ENCODE results near the gene TRIM17. TPM values are rescaled to one million over a fixed set of nuclear protein-coding genes. Genes with fewer than 3 reads are reported as not detected.
"Not testable (repeated sequence)": the region's sequence is repeated elsewhere in the genome, so short reads cannot be mapped to it uniquely, and the experiment has no call there.

The TRIM17 gene
- total RNA-seq, 6 experiments from 2014 or later: 0.23 to 0.36 (median 0.30) TPM; not detected in 3

GRCh38 chr1:228437424-228437962 lies 20.8 kb upstream of the TRIM17 start:
- no peaks in the 10 kb centered on the region for H3K9me3 Mint-ChIP-seq
- no peak for DNase-seq
- H3K36me3 Mint-ChIP-seq (ENCODE audit: low read depth): no peaks in the 10 kb centered on the region
- TF ChIP-seq, protein P1, sequence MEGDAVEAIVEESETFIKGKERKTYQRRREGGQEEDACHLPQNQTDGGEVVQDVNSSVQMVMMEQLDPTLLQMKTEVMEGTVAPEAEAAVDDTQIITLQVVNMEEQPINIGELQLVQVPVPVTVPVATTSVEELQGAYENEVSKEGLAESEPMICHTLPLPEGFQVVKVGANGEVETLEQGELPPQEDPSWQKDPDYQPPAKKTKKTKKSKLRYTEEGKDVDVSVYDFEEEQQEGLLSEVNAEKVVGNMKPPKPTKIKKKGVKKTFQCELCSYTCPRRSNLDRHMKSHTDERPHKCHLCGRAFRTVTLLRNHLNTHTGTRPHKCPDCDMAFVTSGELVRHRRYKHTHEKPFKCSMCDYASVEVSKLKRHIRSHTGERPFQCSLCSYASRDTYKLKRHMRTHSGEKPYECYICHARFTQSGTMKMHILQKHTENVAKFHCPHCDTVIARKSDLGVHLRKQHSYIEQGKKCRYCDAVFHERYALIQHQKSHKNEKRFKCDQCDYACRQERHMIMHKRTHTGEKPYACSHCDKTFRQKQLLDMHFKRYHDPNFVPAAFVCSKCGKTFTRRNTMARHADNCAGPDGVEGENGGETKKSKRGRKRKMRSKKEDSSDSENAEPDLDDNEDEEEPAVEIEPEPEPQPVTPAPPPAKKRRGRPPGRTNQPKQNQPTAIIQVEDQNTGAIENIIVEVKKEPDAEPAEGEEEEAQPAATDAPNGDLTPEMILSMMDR (IDR thresholded peaks at IDR 0.05): no peak
- no peaks in the 10 kb centered on the region for H3K4me1 Mint-ChIP-seq (ENCODE audit: low read depth)
- H3K4me3 Mint-ChIP-seq: no peak overlapping the region
- H3K27ac Mint-ChIP-seq: no peak overlapping the region
- H3K27me3 Mint-ChIP-seq (ENCODE audit: insufficient read depth): peaks cover 39% of the 10 kb centered on the region

GRCh38 chr1:228434689-228435088 lies 18.0 kb upstream of the TRIM17 start:
- Mint-ChIP-seq H3K9me3 (no peaks in the 10 kb centered on the region), H3K36me3 (ENCODE audit: low read depth) (no peaks in the 10 kb centered on the region), H3K27ac (no peak overlapping the region), H3K4me1 (ENCODE audit: low read depth) (no peaks in the 10 kb centered on the region), H3K27me3 (ENCODE audit: insufficient read depth) (peaks cover 25% of the 10 kb centered on the region), H3K4me3 (no peak overlapping the region)
- TF ChIP-seq, protein P1 (IDR thresholded peaks at IDR 0.05): no peak
- DNase-seq: no peak

DNA sequence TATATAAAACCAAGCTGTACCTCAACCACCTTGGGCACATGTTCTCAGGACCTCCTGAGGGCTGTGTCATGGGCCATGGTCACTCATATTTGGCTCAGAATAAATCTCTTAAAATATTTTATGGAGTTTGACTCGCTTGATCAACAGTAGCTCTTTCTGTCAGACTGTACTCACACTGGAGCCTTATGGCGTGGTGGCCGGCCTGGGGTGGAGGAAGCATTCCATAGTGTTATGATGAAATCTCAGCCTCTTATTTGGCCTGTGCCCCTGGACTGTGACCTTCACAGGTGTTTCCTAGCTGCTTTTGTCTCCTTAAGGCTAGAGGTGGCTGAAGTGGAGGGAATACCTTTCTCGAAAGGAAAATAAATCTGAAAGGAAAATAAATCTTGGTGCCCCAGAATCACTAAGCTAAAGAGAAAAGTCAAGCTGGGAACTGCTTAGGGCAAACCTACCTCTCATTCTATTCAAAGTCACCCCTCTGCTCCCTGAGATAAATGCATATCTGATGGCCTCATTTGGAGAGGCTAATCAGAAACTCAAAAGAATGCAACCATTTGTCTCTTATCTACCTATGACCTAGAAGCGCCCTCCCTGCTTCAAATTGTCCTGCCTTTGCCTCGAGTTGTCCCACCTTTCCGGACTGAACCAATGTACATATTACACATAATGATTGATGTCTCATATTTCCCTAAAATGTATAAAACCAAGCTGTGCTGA lies 16.8 kb upstream of the TRIM17 start:
- peaks cover 23% of the 10 kb centered on the region for H3K27me3 Mint-ChIP-seq (ENCODE audit: insufficient read depth)
- not testable (repeated sequence) for H3K36me3 Mint-ChIP-seq (ENCODE audit: low read depth); H3K9me3 Mint-ChIP-seq; H3K4me1 Mint-ChIP-seq (ENCODE audit: low read depth); H3K27ac Mint-ChIP-seq; DNase-seq; H3K4me3 Mint-ChIP-seq

DNA sequence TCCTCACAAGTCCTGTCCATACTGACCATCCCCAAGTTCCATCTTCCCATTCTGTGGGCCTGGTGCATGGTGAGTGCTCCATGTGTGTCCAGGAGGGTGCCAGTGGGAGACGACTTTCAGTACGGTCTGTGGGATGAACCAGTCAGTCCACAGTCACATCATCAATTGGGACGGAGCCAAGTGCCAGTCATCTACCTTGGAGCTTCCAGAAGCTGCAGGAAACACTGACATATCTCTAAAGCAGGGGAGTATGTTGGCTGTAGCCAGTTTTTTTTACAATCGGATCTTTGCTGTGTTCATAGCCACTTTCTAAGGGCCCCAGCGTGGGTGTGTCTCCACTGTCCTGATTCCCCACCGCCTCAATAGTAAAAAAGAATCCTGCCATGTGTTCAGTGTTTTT lies 13.6 kb upstream of the TRIM17 start:
- no peak for DNase-seq
- Mint-ChIP-seq H3K27me3 (ENCODE audit: insufficient read depth) (peaks cover 21% of the 10 kb centered on the region), H3K27ac (no peak overlapping the region), H3K4me3 (no peak overlapping the region), H3K9me3 (no peaks in the 10 kb centered on the region), H3K36me3 (ENCODE audit: low read depth) (no peaks in the 10 kb centered on the region), H3K4me1 (ENCODE audit: low read depth) (no peaks in the 10 kb centered on the region)
- TF ChIP-seq, protein P1 (IDR thresholded peaks at IDR 0.05): no peak

GRCh38 chr1:228429698-228430097 lies 13.0 kb upstream of the TRIM17 start:
- Mint-ChIP-seq H3K36me3 (ENCODE audit: low read depth) (no peaks in the 10 kb centered on the region), H3K27me3 (ENCODE audit: insufficient read depth) (peaks cover 21% of the 10 kb centered on the region), H3K9me3 (no peaks in the 10 kb centered on the region), H3K27ac (no peak overlapping the region), H3K4me3 (no peak overlapping the region), H3K4me1 (ENCODE audit: low read depth) (no peaks in the 10 kb centered on the region)
- TF ChIP-seq, protein P1 (IDR thresholded peaks at IDR 0.05): no peak
- no peak for DNase-seq

DNA sequence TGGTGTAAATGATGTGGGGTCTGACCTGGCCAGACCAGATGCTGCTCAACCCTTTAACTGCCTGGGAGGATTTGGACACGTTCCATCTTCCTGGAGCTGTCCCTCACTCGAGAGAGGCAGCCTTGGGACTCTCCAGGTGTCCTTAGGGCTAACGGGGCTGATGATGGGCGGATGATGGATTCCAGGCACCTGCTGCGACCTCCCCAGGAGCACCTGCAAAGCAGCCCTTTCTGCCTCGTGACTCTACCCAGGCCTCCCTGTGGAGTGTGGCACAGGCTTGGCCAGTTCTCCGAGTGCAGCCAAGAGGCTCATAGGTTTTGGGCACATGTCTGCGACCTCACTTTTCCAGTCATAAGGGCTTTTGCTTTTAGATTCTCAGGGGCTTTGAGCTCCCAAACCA lies 12.3 kb upstream of the TRIM17 start:
- H3K27me3 Mint-ChIP-seq (ENCODE audit: insufficient read depth): peaks cover 21% of the 10 kb centered on the region
- TF ChIP-seq, protein P1 (IDR thresholded peaks at IDR 0.05): no peak
- H3K9me3 Mint-ChIP-seq: no peaks in the 10 kb centered on the region
- H3K27ac Mint-ChIP-seq: no peak overlapping the region
- H3K4me1 Mint-ChIP-seq (ENCODE audit: low read depth): no peaks in the 10 kb centered on the region
- no peaks in the 10 kb centered on the region for H3K36me3 Mint-ChIP-seq (ENCODE audit: low read depth)
- DNase-seq: no peak
- H3K4me3 Mint-ChIP-seq: no peak overlapping the region

Data from HFFc6 (cell line).